GM19397 (cell line): ENCODE results near the gene BAIAP2L1.

Experiments used
- ATAC-seq: cut with Tn5 transposase; IDR thresholded peaks from one replicate; pipeline ENCODE4 v1.9.1; 2021; ENCODE audit warnings: mild to moderate bottlenecking, moderate library complexity; ENCODE audit not compliant: unreplicated experiment

The BAIAP2L1 gene

GRCh38 chr7:98360221-98361130, 40.4 kb downstream of the BAIAP2L1 start:
- ATAC-seq: no peak

GRCh38 chr7:98359395-98359794, 41.5 kb downstream of the BAIAP2L1 start:
- no peak for ATAC-seq

DNA sequence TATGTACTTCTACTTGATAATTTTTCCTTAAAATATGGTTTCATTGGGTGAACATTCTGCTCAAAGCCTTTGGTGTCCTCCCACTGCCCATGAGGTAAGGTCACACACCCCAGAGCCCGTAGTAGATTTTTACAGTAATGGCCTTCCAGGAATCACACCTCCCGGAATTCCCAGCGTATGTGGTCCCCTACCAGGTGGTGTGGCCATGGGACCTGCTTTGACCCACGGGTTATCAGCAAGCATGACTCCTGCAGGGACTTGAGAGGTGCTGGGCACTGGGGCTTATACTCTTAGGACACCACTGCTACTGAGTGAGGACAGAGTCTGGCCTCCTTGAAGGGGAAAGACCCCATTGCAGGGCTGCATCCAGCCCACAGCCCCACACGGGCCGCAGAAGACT, 42.2 kb downstream of the BAIAP2L1 start:
- no peak for ATAC-seq

GRCh38 chr7:98357751-98358161, 43.1 kb downstream of the BAIAP2L1 start:
- no peak for ATAC-seq

- ATAC-seq: no peak
Observed at GRCh38 chr7:98355250-98355538, 45.7 kb downstream of the BAIAP2L1 start.

GRCh38 chr7:98354511-98355249, 46.2 kb downstream of the BAIAP2L1 start:
- ATAC-seq: no peak

DNA sequence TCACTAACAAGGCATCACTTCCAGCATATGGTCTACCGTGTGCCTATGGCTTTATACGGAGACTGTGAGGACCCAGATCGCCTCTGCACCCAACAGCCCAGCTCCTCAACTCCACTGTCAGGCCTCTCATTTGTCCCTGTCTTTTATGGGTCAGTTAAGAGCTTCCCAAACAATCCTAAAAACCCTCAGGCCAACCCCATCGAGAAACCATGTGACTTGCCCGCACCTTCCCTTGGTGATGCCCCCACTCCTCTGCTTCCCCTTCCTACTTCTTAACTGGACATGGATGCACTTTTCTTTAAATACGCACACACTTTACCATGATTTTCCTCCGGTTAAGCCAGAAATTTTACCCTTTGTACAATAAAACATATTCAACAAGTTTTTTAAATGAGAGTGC, 46.8 kb downstream of the BAIAP2L1 start:
- no peak for ATAC-seq

GRCh38 chr7:98352621-98353020, 48.3 kb downstream of the BAIAP2L1 start:
- no peak for ATAC-seq

GRCh38 chr7:98351136-98351535, 49.8 kb downstream of the BAIAP2L1 start:
- no peak for ATAC-seq

- no peak for ATAC-seq
Observed at GRCh38 chr7:98348726-98349474, 52.0 kb downstream of the BAIAP2L1 start.

DNA sequence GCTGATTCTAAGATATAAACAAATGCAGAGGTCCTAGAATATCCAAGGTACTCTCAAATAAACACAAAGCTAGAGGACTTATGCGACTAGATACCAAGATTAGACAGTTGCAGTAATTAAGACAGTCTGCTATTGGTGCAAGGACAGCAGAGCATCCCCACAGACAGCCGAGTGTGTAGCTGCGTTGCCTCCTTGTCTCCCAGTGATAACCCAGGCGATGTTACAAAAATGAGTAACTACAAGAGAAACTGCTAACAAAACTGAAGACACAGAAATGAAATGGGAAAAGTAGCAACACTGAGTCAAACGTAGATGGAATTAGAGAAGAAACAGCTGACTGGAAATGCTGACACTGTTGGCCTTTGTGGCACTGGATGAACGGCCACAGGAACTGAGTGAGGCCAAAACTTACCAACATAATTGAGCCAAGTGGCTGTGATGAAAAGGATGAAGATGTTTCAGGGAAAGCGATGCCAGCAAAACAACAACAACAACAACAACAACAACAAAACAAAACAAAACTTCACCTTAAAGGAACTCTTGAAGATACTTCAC, 54.3 kb downstream of the BAIAP2L1 start:
- no peak for ATAC-seq

DNA sequence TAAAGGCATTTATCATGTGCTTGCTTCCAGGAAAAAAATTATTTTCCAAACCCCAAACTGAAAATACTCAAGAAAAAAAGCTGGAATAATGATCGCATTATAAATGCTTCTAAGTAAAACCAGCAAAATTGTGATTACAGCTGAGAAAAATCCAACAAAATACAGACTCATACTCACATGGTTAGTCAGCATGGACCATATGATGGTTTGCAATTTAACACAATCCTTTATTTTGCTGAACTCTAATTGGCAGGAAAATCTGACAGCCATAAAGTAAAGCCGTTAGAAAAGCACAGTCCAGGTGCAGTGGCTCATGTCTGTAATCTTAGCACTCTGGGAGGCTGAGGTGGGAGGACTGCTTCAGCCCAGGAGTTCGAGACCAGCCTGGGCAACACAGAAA, 59.8 kb downstream of the BAIAP2L1 start:
- no peak for ATAC-seq

- no peak for ATAC-seq
Observed at GRCh38 chr7:98339043-98339442, 61.8 kb downstream of the BAIAP2L1 start.

DNA sequence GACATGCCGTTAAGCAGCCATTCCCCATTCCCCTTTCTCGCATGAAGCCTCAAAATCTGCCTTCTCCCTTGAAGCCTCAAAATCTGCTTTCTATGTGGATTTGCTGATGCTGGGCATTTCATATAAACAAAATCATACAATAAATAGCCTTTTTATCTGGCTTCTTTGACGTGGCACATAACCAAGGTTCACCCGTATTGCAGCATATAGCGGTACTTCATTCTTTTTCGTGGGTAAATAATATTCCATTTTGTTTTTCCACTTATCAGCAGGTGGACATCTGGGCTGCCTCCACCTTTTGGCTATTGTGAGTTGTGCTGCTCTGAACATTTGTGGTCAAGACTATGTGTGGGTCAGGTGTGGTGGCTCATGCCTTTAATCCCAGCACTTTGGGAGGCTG, 62.4 kb downstream of the BAIAP2L1 start:
- ATAC-seq: no peak

GRCh38 chr7:98335411-98335977, 65.4 kb downstream of the BAIAP2L1 start:
- no peak for ATAC-seq

DNA sequence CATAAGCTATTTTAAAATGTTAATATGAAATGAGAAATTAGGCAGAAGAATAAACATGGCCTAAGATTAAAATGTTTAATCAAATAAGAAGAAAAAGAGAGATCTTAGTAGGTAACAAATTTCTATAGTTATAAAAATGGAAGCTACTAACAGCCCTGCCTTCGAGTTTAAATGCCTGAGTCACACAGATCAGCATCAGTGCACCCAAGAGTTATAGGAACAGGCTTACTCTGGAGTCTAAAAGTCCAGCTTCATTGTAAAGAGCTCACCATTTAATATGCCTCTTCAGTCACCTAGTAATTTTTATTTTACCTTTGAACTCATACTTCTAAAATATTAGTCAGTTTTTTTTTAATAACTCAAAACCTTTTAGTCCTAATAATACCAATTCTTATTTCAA, 66.8 kb downstream of the BAIAP2L1 start:
- ATAC-seq: no peak

DNA sequence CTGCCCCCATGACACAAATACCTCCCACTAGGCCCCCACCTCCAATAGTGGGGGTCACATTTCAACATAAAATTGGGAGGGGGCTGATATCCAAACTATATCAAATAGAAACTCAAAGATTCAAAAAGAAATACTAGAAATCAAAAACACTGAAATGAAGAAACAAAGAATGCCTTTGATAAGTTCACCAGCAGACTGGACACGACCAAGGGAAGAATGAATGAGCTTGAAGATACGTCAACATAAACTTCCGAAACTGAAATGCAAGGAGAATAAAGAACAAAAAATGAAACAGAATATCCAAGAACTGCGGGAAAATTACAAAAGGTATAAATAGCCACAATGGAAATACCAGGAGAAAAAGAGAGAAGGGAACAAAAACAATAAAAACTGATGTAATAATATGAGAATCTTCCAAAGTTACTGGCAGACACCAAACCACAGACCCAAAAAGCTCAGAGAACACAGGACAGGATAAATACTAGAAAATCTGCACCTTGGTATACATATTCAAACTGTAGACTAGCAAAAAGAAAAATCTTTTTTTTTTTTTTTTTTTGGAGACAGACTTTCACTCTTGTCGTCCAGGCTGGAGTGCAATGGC, 69.9 kb downstream of the BAIAP2L1 start:
- ATAC-seq: no peak

DNA sequence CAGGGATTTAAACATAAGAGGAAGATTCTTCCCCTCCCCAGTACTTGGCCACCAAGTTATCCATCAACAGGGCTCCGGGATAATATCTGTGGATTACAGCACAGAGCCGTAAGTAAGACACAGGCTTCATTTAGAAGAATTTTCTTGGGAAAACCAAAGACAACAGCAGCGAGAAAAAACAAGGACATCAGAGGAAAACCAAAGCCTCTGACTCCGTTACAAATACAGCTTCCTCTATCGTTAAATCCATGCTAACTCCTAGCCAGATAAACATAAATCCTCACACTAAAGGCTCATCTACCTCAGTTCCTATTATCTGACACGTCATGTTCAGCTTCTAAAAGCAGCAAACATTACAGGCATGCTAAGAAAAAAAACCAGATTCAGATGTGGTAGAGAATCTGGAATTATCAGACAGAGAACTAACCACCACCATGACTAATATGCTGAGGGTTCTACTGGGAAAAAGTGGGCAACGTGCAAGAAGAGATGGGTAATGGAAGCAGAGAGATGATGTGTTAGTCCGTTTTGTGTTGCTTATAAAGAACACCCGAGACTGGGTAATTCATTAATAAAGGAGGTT, 71.0 kb downstream of the BAIAP2L1 start:
- no peak for ATAC-seq

- no peak for ATAC-seq
Observed at GRCh38 chr7:98329100-98329790, 71.6 kb downstream of the BAIAP2L1 start.

DNA sequence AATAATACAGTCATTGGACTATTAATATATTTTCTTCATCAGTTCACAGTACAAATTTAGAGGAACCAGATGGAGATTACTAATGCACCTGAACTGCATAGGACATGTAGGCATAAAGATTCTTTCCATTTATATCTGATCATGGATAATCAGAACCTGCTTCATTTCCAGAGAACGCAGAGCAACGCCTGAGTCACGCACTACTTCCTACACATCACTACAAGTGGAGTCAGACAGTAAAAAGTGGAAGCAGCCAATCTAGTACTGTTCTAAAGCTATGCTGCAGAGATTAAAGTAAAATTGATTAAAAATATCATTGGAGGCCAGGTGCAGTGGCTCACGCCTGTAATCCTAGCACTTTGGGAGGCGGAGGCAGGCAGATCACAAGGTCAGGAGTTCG, 76.1 kb downstream of the BAIAP2L1 start:
- no peak for ATAC-seq
